A549 treated with CpdA at 1 μM for 4 hours (cell line): ENCODE measurements around the gene IFI27L2. TPM values are rescaled to one million over a fixed set of nuclear protein-coding genes. Genes with fewer than 3 reads are reported as not detected.

Experiments
- total RNA-seq: library from RNA; stranded (reverse); fragments of 200-300 nt; extraction: Qiagen RNA extraction; gene quantifications from 5 replicates; pipeline ENCODE4 v1.2.3, GENCODE V29; 2022; ENCODE audit warnings: low read depth

IFI27L2 gene
- 51.3 to 66.7 TPM (median 55.5 TPM) in 5 replicates for total RNA-seq

GRCh38 chr14:94129111-94129757 lies at the start of gene IFI27L2:
Gene IFI27L2, minus strand, starts transcription at chr14:94129604. Its CDS starts 40 bp downstream, at chr14:94129564.

GRCh38 chr14:94173885-94174603 lies 44.6 kb upstream of the IFI27L2 start, which contains the start of gene PPP4R4:
Gene PPP4R4, plus strand, starts transcription at chr14:94174322. Its CDS starts 144 bp downstream, at chr14:94174466.

GRCh38 chr14:94110552-94111181 lies 18.7 kb downstream of the IFI27L2 start, which contains the start of gene IFI27:
Gene IFI27, plus strand, starts transcription at chr14:94110736.

GRCh38 chr14:94080621-94081385 lies 48.6 kb downstream of the IFI27L2 start, which contains the start of the genes DDX24 and IFI27L1:
Gene DDX24, minus strand, starts transcription at chr14:94081202. Its CDS starts 1,460 bp downstream, at chr14:94079742.
Gene IFI27L1, plus strand, starts transcription at chr14:94081310. Its CDS starts 15,628 bp downstream, at chr14:94096938.

Other genes starting within 250 kb of the IFI27L2 start
- not detected in 5 replicates for gene FAM181A, start 202.3 kb downstream of the IFI27L2 start, total RNA-seq
- 1.5 to 3.5 TPM (median 1.9 TPM) in 5 replicates for gene ASB2, start 153.0 kb downstream of the IFI27L2 start, total RNA-seq
- gene CCDC197, start 132.3 kb downstream of the IFI27L2 start, total RNA-seq, result not detected in 5 replicates
- gene OTUB2, start 103.3 kb downstream of the IFI27L2 start, total RNA-seq, result 4.3 to 6.5 TPM (median 4.7 TPM) in 5 replicates
- 175 to 191 TPM (median 183 TPM) in 5 replicates for gene DDX24, start 48.4 kb downstream of the IFI27L2 start, total RNA-seq
- 14.6 to 20.2 TPM (median 19.0 TPM) in 5 replicates for gene IFI27L1, start 48.3 kb downstream of the IFI27L2 start, total RNA-seq
- gene IFI27, start 18.9 kb downstream of the IFI27L2 start, total RNA-seq, result 0.62 to 2.3 TPM (median 0.95 TPM) in 5 replicates
- 0.22 to 0.59 TPM (median 0.24 TPM) in 5 replicates for gene PPP4R4, start 44.7 kb upstream of the IFI27L2 start, total RNA-seq
- gene SERPINA10, start 163.7 kb upstream of the IFI27L2 start, total RNA-seq, result 0.08 TPM in 1 of 5 replicates, not detected in the others
- gene SERPINA6, start 193.7 kb upstream of the IFI27L2 start, total RNA-seq, result 0.59 to 1.1 TPM (median 0.94 TPM) in 5 replicates
- not detected in 5 replicates for gene SERPINA2, start 237.1 kb upstream of the IFI27L2 start, total RNA-seq